Mucosa of descending colon (tissue), 3 donors: Measurements from ENCODE around the gene PRRX2. TPM values are rescaled to one million over a fixed set of nuclear protein-coding genes. Genes with fewer than 3 reads are reported as not detected.

Experiments
- ATAC-seq: fragments of 200-7000 bp; cut with Tn5 transposase; one replicate; pipeline ENCODE4 v1.9.1; 2020; ENCODE audit warnings: mild to moderate bottlenecking, moderate library complexity
- DNase-seq, 3 donors: peaks; one replicate each; pipeline ENCODE4 v3.0.0-alpha.2; 2020
- H3K36me3 ChIP-seq: fragments of 200-600 bp; one replicate; pipeline ENCODE4 v1.8.0; 2021; ENCODE audit warnings: low read depth, mild to moderate bottlenecking
- H3K4me1 ChIP-seq: fragments of 200-600 bp; one replicate; pipeline ENCODE4 v1.8.0; 2021; ENCODE audit warnings: low read depth, mild to moderate bottlenecking
- H3K4me3 ChIP-seq: fragments of 200-600 bp; one replicate; pipeline ENCODE4 v1.8.0; 2021; ENCODE audit warnings: mild to moderate bottlenecking
- H3K9me3 ChIP-seq: fragments of 200-600 bp; one replicate; pipeline ENCODE4 v1.8.0; 2021; ENCODE audit warnings: mild to moderate bottlenecking
- CTCF ChIP-seq: fragments of 200-600 bp; IDR thresholded peaks from one replicate; pipeline ENCODE4 v1.8.0; 2022; ENCODE audit warnings: antibody characterized with exemption, mild to moderate bottlenecking
- intact Hi-C, 2 donors: fragments of 100-400 bp; cut with DNase I in 1 of 2; cut with micrococcal nuclease in 1 of 2; formaldehyde crosslinking; loops; one replicate each; pipeline versions ENCODE4 v1.11.0 to v1.11.1; 2022; cut with DNase I, micrococcal nuclease
- total RNA-seq, 3 donors: library from RNA; stranded (reverse); fragmentation: NEBNext Ultra II Directional in 2 of 3; extraction: Animal tissue kit (Norgen Biotek cat#: 25700) in 2 of 3; gene quantifications; one replicate each; pipeline versions ENCODE4 v1.2.1 to v1.2.4, GENCODE V29; 2021 to 2023
- donor health status: DM: no; HTN: no; CAD: no; lungs with moderate emphysema.
- donor health status: DM: no; HTN: no; CAD: no.
- donor health status: DM: no; HTN: yes; CAD: no.

The PRRX2 gene
- total RNA-seq, 3 donors from 2014 or later: 0.38 to 1.6 (median 0.89) TPM

- no peaks in the 10 kb centered on the region for H3K36me3 ChIP-seq
- no peak overlapping the region for H3K4me3 ChIP-seq
- no peak for TF ChIP-seq CTCF
- H3K9me3 ChIP-seq: no peaks in the 10 kb centered on the region
- ATAC-seq (no peak), DNase-seq (no peak)
- intact Hi-C loops: no loop called here
- H3K4me1 ChIP-seq: no peaks in the 10 kb centered on the region
Observed at GRCh38 chr9:129669141-129669718, 3.8 kb downstream of the PRRX2 start.

- no peak for ATAC-seq
- no peaks in the 10 kb centered on the region for H3K36me3 ChIP-seq
- no peak for TF ChIP-seq CTCF
- H3K4me3 ChIP-seq: no peak overlapping the region
- no peaks in the 10 kb centered on the region for H3K9me3 ChIP-seq
- DNase-seq: no peak
- H3K4me1 ChIP-seq: no peaks in the 10 kb centered on the region
- intact Hi-C loops: no loop called here
Observed at GRCh38 chr9:129669946-129670345, 4.5 kb downstream of the PRRX2 start.

GRCh38 chr9:129671065-129671464 lies 5.6 kb downstream of the PRRX2 start:
- Histone ChIP-seq H3K4me3 (no peak overlapping the region), H3K9me3 (no peaks in the 10 kb centered on the region), H3K4me1 (no peaks in the 10 kb centered on the region), H3K36me3 (no peaks in the 10 kb centered on the region)
- DNase-seq: no peak
- intact Hi-C loops: no loop called here
- TF ChIP-seq CTCF: no peak
- no peak for ATAC-seq

GRCh38 chr9:129671519-129671918 lies 6.1 kb downstream of the PRRX2 start:
- no peak for TF ChIP-seq CTCF
- intact Hi-C loops: no loop called here
- H3K4me1 ChIP-seq: no peaks in the 10 kb centered on the region
- no peak overlapping the region for H3K4me3 ChIP-seq
- ATAC-seq (no peak), DNase-seq (no peak)
- no peaks in the 10 kb centered on the region for H3K36me3 ChIP-seq
- H3K9me3 ChIP-seq: no peaks in the 10 kb centered on the region

GRCh38 chr9:129672702-129673101 lies 7.3 kb downstream of the PRRX2 start:
- ATAC-seq: no peak
- no peak for DNase-seq
- Histone ChIP-seq H3K4me1 (no peaks in the 10 kb centered on the region), H3K4me3 (no peak overlapping the region), H3K36me3 (no peaks in the 10 kb centered on the region), H3K9me3 (no peaks in the 10 kb centered on the region)
- TF ChIP-seq CTCF: no peak
- intact Hi-C loops: no loop called here

GRCh38 chr9:129673602-129674001 lies 8.2 kb downstream of the PRRX2 start:
- TF ChIP-seq CTCF: no peak

More at GRCh38 chr9:129673602-129674001, 8.2 kb downstream of the PRRX2 start:
- intact Hi-C loops: no loop called here
- Histone ChIP-seq H3K36me3 (no peaks in the 10 kb centered on the region), H3K4me1 (no peaks in the 10 kb centered on the region), H3K4me3 (no peak overlapping the region), H3K9me3 (no peaks in the 10 kb centered on the region)
- DNase-seq (no peak), ATAC-seq (no peak)
